Kidney (tissue), 14 donors: Measurements from ENCODE around the gene TMEM266. TPM values are rescaled to one million over a fixed set of nuclear protein-coding genes. Genes with fewer than 3 reads are reported as not detected.

Source experiments
- DNase-seq, 5 donors: peaks; one replicate each; pipeline ENCODE4 v3.0.0-alpha.2; 2013 to 2020
- FAIRE-seq: peaks from 2 replicates; lab custom pipeline; 2012; peaks lifted over from hg19 to GRCh38; lab: Jason Lieb, UNC
- H3K27ac ChIP-seq, 2 donors: one replicate each; pipeline ENCODE4 v1.7.0; 2013; ENCODE audit warnings: low read depth in 2 of 2, low read length in 2 of 2, inconsistent platforms in 1 of 2
- H3K27me3 ChIP-seq: one replicate; pipeline ENCODE4 v1.7.1; 2013; ENCODE audit warnings: low read length, inconsistent platforms; ENCODE audit not compliant: control insufficient read depth, insufficient read depth
- H3K36me3 ChIP-seq, 3 donors: one replicate each; pipeline versions ENCODE4 v1.7.0 to v1.7.1; 2013; ENCODE audit warnings: low read length in 3 of 3, control low read depth in 1 of 3, inconsistent platforms in 1 of 3; ENCODE audit not compliant: insufficient read depth in 3 of 3, control insufficient read depth in 2 of 3
- H3K4me1 ChIP-seq, 3 donors: one replicate each; pipeline versions ENCODE4 v1.7.0 to v1.7.1; 2013; ENCODE audit warnings: low read length in 3 of 3, inconsistent platforms in 1 of 3, low read depth in 1 of 3; ENCODE audit not compliant: control insufficient read depth in 2 of 3, insufficient read depth in 2 of 3
- H3K4me3 ChIP-seq, 3 donors: one replicate each; pipeline versions ENCODE4 v1.7.0 to v1.8.1; 2013; ENCODE audit warnings: low read length in 3 of 3, control low read depth in 1 of 3, inconsistent platforms in 1 of 3
- H3K9ac ChIP-seq, 3 donors: one replicate each; pipeline versions ENCODE4 v1.7.0 to v1.7.1; 2013; ENCODE audit warnings: low read length in 3 of 3, control low read depth in 1 of 3, inconsistent platforms in 1 of 3
- H3K9me3 ChIP-seq, 3 donors: one replicate each; pipeline versions ENCODE4 v1.7.0 to v1.7.1; 2013; ENCODE audit warnings: low read length in 3 of 3, control low read depth in 1 of 3, inconsistent platforms in 1 of 3; ENCODE audit not compliant: control insufficient read depth in 2 of 3, insufficient read depth in 1 of 3
- intact Hi-C: fragments of 100-400 bp; cut with DNase I; formaldehyde crosslinking; loops from one replicate; pipeline ENCODE4 v1.11.1; 2022
- polyA plus RNA-seq: library from polyadenylated mRNA; stranded (reverse); fragments of 350-450 nt; fragmentation: Illumina TruSeq; extraction: RNeasy Lipid Tissue Mini Kit (QIAGEN cat#74804); gene quantifications from one replicate; pipeline ENCODE4 v1.2.3, GENCODE V29; 2014; ENCODE audit warnings: low read depth, low replicate concordance; ENCODE audit not compliant: insufficient read depth
- total RNA-seq: library from RNA; stranded (reverse); fragmentation: NEBNext Ultra II Directional; extraction: Animal tissue kit (Norgen Biotek cat#: 25700); gene quantifications from one replicate; pipeline ENCODE4 v1.2.1, GENCODE V29; 2021
- TF ChIP-seq, protein P1 (sequence below): IDR thresholded peaks from 3 replicates; pipeline ENCODE4 v1.5.1; 2012; ENCODE audit warnings: mild to moderate bottlenecking, moderate library complexity, borderline replicate concordance; ENCODE audit not compliant: insufficient read depth; ENCODE audit errors: extremely low read depth
- donor health status: control.
- donor health status: control.
- donor health status: control.
- donor health status: control.
- donor health status: control.
- donor health status: DM: yes; HTN: yes; CAD: no.
- donor health status: Normal renal cell carcinoma (clear cell type).

The TMEM266 gene
- total and polyA plus RNA-seq, 2 donors from 2014 or later, result 0.72 to 3.1 TPM

DNA sequence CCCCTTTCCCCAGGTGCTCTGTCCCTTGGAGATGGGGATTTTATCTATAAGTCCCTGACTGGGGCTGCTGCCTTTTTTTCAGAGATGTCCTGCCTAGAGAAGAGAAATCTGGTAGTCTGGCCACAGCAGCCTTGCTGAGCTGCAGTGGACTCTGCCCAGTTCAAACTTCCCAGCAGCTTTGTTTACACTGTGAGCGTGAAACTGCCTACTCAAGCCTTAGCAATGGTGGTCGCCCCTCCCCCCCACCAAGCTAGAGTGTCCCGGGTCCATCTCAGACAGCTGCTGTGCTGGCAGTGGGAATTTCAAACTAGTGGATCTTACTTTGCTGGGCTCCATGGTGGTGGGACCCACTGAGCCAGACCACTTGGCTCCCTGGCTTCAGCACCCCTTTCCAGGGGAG is 38.9 kb downstream of the TMEM266 start:
- Histone ChIP-seq H3K4me1 (no peaks in the 10 kb centered on the region), H3K27me3 (no peaks in the 10 kb centered on the region), H3K9me3 (no peaks in the 10 kb centered on the region), H3K9ac (no peak overlapping the region), H3K4me3 (no peak overlapping the region), H3K36me3 (no peaks in the 10 kb centered on the region), H3K27ac (no peak overlapping the region)
- intact Hi-C loops, result no loop called here
- DNase-seq, result peak in 4 of 5 donors; percentile 16 to 57 (median 52)
- FAIRE-seq, result no peak
- TF ChIP-seq, protein P1, sequence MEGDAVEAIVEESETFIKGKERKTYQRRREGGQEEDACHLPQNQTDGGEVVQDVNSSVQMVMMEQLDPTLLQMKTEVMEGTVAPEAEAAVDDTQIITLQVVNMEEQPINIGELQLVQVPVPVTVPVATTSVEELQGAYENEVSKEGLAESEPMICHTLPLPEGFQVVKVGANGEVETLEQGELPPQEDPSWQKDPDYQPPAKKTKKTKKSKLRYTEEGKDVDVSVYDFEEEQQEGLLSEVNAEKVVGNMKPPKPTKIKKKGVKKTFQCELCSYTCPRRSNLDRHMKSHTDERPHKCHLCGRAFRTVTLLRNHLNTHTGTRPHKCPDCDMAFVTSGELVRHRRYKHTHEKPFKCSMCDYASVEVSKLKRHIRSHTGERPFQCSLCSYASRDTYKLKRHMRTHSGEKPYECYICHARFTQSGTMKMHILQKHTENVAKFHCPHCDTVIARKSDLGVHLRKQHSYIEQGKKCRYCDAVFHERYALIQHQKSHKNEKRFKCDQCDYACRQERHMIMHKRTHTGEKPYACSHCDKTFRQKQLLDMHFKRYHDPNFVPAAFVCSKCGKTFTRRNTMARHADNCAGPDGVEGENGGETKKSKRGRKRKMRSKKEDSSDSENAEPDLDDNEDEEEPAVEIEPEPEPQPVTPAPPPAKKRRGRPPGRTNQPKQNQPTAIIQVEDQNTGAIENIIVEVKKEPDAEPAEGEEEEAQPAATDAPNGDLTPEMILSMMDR, result no peak

DNA sequence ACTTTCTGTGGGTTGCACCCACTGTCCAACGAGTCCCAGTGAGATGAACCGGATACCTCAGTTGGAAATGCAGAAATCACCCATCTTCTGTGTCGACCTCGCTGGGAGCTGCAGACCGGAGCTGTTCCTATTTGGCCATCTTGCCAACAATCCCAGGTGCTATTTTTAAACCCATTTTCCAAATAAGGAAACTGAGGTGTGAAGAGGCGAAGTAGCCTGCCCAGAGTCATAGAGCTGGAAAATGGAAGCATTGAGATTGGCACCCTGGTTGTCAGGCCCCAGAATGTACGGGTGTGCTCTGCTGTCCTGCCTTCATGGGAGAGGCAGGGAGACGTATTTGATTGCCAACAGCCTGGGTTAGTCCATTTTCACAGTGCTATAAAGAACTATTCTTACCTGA is 39.6 kb downstream of the TMEM266 start:
- H3K36me3 ChIP-seq, result no peaks in the 10 kb centered on the region
- no peak overlapping the region for H3K4me3 ChIP-seq
- no peak overlapping the region for H3K9ac ChIP-seq
- H3K27me3 ChIP-seq, result no peaks in the 10 kb centered on the region
- H3K9me3 ChIP-seq, result no peaks in the 10 kb centered on the region
- no peak overlapping the region for H3K27ac ChIP-seq
- intact Hi-C loops, result no loop called here
- TF ChIP-seq, protein P1, result no peak
- DNase-seq (no peak), FAIRE-seq (no peak)
- H3K4me1 ChIP-seq, result no peaks in the 10 kb centered on the region

DNA sequence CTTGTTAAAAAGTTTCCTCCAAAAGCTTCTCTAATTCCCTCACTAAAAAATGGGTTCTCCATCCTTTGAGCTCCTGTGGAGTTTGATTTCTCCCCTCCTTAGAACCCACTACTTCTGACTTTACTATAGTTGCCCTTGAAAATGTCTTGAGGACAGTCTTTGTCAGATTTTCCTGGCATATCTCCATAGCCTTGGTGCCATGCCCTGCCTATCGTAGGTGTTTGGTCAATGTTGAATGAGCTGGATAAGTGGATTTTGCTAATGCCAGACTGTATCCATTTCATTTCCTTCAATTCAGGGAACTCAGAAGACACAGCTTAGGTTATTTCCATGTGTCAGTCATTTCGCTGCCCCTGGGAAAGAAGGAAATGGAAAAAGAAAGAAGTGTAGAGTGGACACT is 40.6 kb downstream of the TMEM266 start:
- Histone ChIP-seq H3K36me3 (no peaks in the 10 kb centered on the region), H3K27me3 (no peaks in the 10 kb centered on the region), H3K27ac (no peak overlapping the region), H3K9me3 (no peaks in the 10 kb centered on the region), H3K4me1 (no peaks in the 10 kb centered on the region), H3K9ac (no peak overlapping the region), H3K4me3 (no peak overlapping the region)
- no peak for DNase-seq
- TF ChIP-seq, protein P1, result no peak
- no peak for FAIRE-seq
- intact Hi-C loops, result no loop called here

DNA sequence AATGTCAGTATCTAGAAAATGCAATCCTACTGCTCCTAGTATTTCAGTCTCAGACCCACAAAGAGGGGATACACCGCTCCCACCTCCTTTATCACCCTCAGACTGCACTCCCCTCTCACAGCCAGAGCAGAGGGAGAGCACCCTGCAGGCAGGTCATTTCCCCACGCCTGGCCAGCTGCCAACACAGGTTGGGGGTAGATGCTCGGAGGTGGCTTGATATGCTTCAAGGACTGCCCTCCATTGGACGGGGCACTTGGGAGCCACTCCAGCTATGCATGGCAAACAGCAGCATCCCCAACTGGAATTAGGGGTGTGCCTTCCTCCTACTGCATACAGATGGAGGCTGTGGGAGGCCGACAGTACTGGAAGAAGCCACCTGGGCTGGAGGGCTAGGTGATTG is 41.9 kb downstream of the TMEM266 start:
- Histone ChIP-seq H3K4me1 (no peaks in the 10 kb centered on the region), H3K4me3 (no peak overlapping the region), H3K9me3 (no peaks in the 10 kb centered on the region), H3K36me3 (no peaks in the 10 kb centered on the region), H3K27ac (no peak overlapping the region), H3K9ac (no peak overlapping the region), H3K27me3 (no peaks in the 10 kb centered on the region)
- FAIRE-seq, result no peak
- TF ChIP-seq, protein P1, result no peak
- intact Hi-C loops, result no loop called here
- no peak for DNase-seq
